Measurements from ENCODE around the gene KSR2. TPM values are rescaled to one million over a fixed set of nuclear protein-coding genes. Genes with fewer than 3 reads are reported as not detected.
"Not testable (repeated sequence)": the region's sequence is repeated elsewhere in the genome, so short reads cannot be mapped to it uniquely, and the experiment has no call there.

KSR2 gene
- total and polyA plus RNA-seq, 4 experiments from 2014 or later = 0.03 to 0.09 (median 0.06) TPM; not detected in 1

DNA sequence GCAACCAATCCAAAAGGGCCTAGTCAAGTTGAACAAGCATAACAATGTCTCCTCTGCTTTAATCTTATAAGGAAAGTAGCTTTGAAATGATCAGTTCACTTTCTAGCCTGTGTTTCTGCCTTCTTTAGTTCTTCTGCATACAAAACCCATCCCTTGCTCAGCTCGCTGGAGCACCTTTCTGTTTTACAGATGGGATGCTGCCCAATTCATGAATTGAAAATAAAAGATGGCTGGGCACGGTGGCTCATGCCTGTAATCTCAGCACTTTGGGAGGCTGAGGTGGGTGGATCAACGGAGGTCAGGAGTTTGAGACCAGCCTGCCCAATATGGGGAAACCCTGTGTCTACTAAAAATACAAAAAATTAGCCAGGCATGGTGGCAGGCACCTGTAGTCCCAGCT is 43.2 kb upstream of the KSR2 start:
- Histone ChIP-seq H3K36me3 (ENCODE audit: insufficient read depth, low read length) (no peaks in the 10 kb centered on the region), H3K4me1 (ENCODE audit: insufficient read depth, low read length) (peaks cover 8% of the 10 kb centered on the region), H3K27ac (ENCODE audit: low read depth, low read length) (no peak overlapping the region), H3K9me3 (ENCODE audit: control insufficient read depth in 1 of 2, low read length in 2 of 2) (no peaks in the 10 kb centered on the region), H3K4me3 (ENCODE audit: low read length in 2 of 2) (no peak overlapping the region), H3K27me3 (ENCODE audit: insufficient read depth, low read length) (no peaks in the 10 kb centered on the region)
- intact Hi-C loops (cut with micrococcal nuclease) = no loop called here
- Mint-ChIP-seq H3K4me1 (peaks cover 3 to 10% (median 6%) of the 10 kb centered on the region in 4 donors), H3K27me3 (peaks cover 0 to 4% of the 10 kb centered on the region in 2 donors), H3K27ac (no peak overlapping the region), H3K36me3 (peaks cover 0 to 5% of the 10 kb centered on the region in 2 donors), H3K9me3 (peaks cover 0 to 2% (median 0%) of the 10 kb centered on the region in 8 donors), H3K4me3 (no peak overlapping the region)
- POLR2A ChIA-PET (ENCODE audit: partially characterized antibody) = no interaction called here
- DNase-seq = no peak
- CTCF ChIA-PET (ENCODE audit: partially characterized antibody) = no interaction called here

DNA sequence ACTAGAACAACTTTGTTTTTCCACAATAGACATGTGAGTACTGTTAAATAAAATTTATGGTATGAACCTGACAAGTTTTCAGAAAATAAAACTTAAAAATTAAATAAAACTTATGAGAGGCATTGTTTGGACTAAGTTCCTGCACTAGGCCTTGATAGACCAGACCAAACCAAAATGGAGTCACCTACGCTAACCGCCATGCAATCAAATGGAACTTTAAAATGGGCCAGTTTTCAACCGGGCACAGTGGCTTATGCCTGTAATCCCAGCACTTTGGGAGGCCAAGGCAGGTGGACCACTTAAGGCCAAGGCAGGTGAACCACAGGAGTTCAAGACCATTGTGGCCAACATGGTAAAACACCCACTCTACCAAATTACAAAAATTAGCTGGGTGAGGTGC is 42.6 kb upstream of the KSR2 start:
- Histone ChIP-seq H3K4me3 (ENCODE audit: low read length in 2 of 2) (no peak overlapping the region), H3K36me3 (ENCODE audit: insufficient read depth, low read length) (no peaks in the 10 kb centered on the region), H3K27ac (ENCODE audit: low read depth, low read length) (no peak overlapping the region), H3K4me1 (ENCODE audit: insufficient read depth, low read length) (peaks cover 6% of the 10 kb centered on the region), H3K9me3 (ENCODE audit: control insufficient read depth in 1 of 2, low read length in 2 of 2) (no peaks in the 10 kb centered on the region), H3K27me3 (ENCODE audit: insufficient read depth, low read length) (no peaks in the 10 kb centered on the region)
- Mint-ChIP-seq H3K4me3 (no peak overlapping the region), H3K27ac (no peak overlapping the region), H3K27me3 (peaks cover 0 to 4% of the 10 kb centered on the region in 2 donors), H3K4me1 (peaks cover 1 to 5% (median 3%) of the 10 kb centered on the region in 4 donors), H3K9me3 (peaks cover 0 to under 1% (median 0%) of the 10 kb centered on the region in 8 donors), H3K36me3 (peaks cover 0 to under 1% of the 10 kb centered on the region in 2 donors)
- ChIA-PET CTCF (ENCODE audit: partially characterized antibody) (no interaction called here), POLR2A (ENCODE audit: partially characterized antibody) (no interaction called here)
- intact Hi-C loops (cut with micrococcal nuclease) = no loop called here
- DNase-seq = no peak

DNA sequence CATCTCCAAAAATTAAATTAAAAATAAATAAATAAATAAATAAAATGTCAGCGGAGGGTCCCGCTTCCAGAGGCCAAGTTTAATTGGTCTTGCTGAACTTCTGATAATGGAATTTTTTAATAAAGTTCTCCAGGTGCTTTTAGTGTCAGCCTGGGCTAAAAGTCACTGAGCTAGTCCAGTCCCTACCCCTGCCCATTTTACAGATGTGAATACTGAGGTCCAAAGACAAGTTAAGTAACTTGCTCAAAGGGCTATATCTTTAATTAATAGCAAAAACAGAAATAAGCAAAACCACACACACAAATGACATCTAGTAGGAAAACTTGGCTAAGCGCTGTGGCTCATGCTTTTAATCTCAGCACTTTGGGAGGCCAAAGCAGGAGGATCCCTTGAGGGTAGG is 42.1 kb upstream of the KSR2 start:
- CTCF ChIA-PET (ENCODE audit: partially characterized antibody) = no interaction called here
- Histone ChIP-seq H3K27me3 (ENCODE audit: insufficient read depth, low read length) (no peaks in the 10 kb centered on the region), H3K4me3 (ENCODE audit: low read length in 2 of 2) (no peak overlapping the region), H3K4me1 (ENCODE audit: insufficient read depth, low read length) (peaks cover under 1% of the 10 kb centered on the region), H3K9me3 (ENCODE audit: control insufficient read depth in 1 of 2, low read length in 2 of 2) (no peaks in the 10 kb centered on the region), H3K27ac (ENCODE audit: low read depth, low read length) (no peak overlapping the region), H3K36me3 (ENCODE audit: insufficient read depth, low read length) (no peaks in the 10 kb centered on the region)
- no peak overlapping the region for H3K4me3 Mint-ChIP-seq
- no peaks in the 10 kb centered on the region for H3K9me3 Mint-ChIP-seq
- no peak for DNase-seq
- H3K36me3 Mint-ChIP-seq = no peaks in the 10 kb centered on the region
- peaks cover 0 to under 1% (median 0%) of the 10 kb centered on the region in 4 donors for H3K4me1 Mint-ChIP-seq
- POLR2A ChIA-PET (ENCODE audit: partially characterized antibody) = no interaction called here
- peaks cover 0 to 4% of the 10 kb centered on the region in 2 donors for H3K27me3 Mint-ChIP-seq
- intact Hi-C loops (cut with micrococcal nuclease) = no loop called here
- no peak overlapping the region for H3K27ac Mint-ChIP-seq

DNA sequence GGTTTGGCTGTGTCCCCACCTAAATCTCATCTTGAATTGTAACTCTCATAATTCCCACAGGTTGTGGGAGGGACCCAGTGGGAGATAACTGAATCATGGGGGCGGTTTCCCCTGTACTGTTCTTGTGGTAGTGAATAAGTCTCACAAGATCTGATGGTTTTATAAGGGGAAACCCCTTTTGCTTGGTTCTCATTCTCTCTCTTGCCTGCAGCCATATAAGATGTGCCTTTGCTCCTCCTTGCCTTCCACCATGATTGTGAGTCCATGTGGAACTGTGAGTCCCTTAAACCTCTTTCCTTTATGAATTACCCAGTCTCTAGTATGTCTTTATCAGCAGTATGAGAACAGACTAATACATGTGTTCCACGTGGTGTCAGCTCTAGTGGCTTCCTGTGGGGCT is 31.0 kb upstream of the KSR2 start:
- H3K4me1 Mint-ChIP-seq; H3K36me3 ChIP-seq (ENCODE audit: insufficient read depth, low read length); H3K4me1 ChIP-seq (ENCODE audit: insufficient read depth, low read length); H3K9me3 Mint-ChIP-seq; H3K4me3 ChIP-seq (ENCODE audit: low read length in 2 of 2); intact Hi-C loops (cut with micrococcal nuclease); POLR2A ChIA-PET (ENCODE audit: partially characterized antibody); H3K36me3 Mint-ChIP-seq; CTCF ChIA-PET (ENCODE audit: partially characterized antibody); H3K27ac ChIP-seq (ENCODE audit: low read depth, low read length); H3K27ac Mint-ChIP-seq; H3K9me3 ChIP-seq (ENCODE audit: control insufficient read depth in 1 of 2, low read length in 2 of 2); DNase-seq; H3K4me3 Mint-ChIP-seq; H3K27me3 Mint-ChIP-seq; H3K27me3 ChIP-seq (ENCODE audit: insufficient read depth, low read length): not testable (repeated sequence)

DNA sequence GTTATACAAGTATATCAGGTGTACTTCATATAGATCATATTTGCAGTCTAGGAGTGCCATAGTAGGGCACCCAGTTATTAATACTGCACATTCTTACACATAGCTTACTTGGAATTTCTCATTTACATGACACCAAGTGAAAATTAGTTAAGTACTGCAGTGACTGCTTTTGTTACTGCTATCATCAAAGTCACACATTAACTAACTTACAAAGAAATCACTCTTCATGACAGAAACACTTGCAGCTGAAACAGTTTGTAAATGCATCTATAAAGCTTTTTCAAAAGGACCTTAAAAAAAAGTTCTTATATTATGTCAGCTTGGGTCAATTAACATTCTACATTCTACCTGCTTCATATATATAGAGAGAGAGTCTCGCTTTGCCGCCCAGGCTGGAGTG is 29.9 kb upstream of the KSR2 start:
- Mint-ChIP-seq H3K27ac (no peak overlapping the region), H3K36me3 (no peaks in the 10 kb centered on the region), H3K27me3 (peaks cover 1 to 7% of the 10 kb centered on the region in 2 donors), H3K4me3 (no peak overlapping the region), H3K9me3 (peaks cover 0 to 8% (median 6%) of the 10 kb centered on the region in 8 donors), H3K4me1 (no peaks in the 10 kb centered on the region)
- POLR2A ChIA-PET (ENCODE audit: partially characterized antibody) = no interaction called here
- intact Hi-C loops (cut with micrococcal nuclease) = no loop called here
- no peaks in the 10 kb centered on the region for H3K36me3 ChIP-seq (ENCODE audit: insufficient read depth, low read length)
- CTCF ChIA-PET (ENCODE audit: partially characterized antibody) = no interaction called here
- H3K9me3 ChIP-seq (ENCODE audit: control insufficient read depth in 1 of 2, low read length in 2 of 2) = no peaks in the 10 kb centered on the region
- H3K27ac ChIP-seq (ENCODE audit: low read depth, low read length) = no peak overlapping the region
- no peak for DNase-seq
- H3K27me3 ChIP-seq (ENCODE audit: insufficient read depth, low read length) = no peaks in the 10 kb centered on the region
- no peaks in the 10 kb centered on the region for H3K4me1 ChIP-seq (ENCODE audit: insufficient read depth, low read length)
- H3K4me3 ChIP-seq (ENCODE audit: low read length in 2 of 2) = no peak overlapping the region

DNA sequence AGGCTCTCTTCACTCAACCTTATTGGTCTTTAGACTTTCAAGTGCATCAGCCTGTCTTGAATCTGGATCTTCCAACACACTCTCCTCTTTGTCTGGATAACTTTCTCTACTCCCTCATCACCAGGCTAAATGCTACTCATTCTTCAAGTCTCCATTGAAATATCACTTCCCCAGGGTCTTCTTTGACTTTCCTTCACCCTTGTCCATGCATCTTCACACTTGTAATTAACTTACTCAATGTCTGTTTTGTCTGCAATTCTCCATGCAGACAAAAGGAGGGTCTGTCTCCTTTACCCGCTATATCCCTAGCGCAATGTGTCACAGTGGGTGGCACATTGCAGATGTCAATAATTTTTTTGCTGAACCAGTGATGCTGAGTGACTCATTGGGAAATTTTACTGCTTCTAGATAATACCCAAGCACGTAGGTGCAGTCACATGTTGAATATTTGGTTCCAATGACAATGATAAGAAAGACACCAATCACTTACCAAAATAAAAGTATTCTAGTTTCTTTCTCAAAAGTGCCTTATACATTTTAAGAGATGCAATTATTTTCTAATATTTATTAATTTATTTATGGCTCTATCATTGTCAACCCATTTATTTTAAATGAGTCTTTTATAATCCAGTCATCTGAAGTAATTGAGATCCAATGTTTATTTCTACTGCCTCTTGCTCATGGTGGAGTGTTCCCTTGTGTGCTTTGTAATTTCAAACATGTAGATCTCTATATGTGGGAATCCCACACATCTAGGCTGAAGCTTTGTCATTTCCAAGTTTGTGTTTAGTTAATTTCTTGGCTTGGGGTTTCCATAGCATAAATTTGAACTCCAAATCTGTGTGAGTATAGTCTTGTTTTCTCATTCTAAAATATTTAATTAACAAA is 26.0 kb upstream of the KSR2 start:
- intact Hi-C loops (cut with micrococcal nuclease) = no loop called here
- H3K36me3 ChIP-seq (ENCODE audit: insufficient read depth, low read length) = no peaks in the 10 kb centered on the region
- POLR2A ChIA-PET (ENCODE audit: partially characterized antibody) = no interaction called here
- Mint-ChIP-seq H3K9me3 (peaks cover 0 to 8% (median 6%) of the 10 kb centered on the region in 8 donors), H3K36me3 (no peaks in the 10 kb centered on the region), H3K27me3 (peaks cover 5 to 10% of the 10 kb centered on the region in 2 donors), H3K4me1 (no peaks in the 10 kb centered on the region), H3K4me3 (no peak overlapping the region), H3K27ac (no peak overlapping the region)
- H3K4me3 ChIP-seq (ENCODE audit: low read length in 2 of 2) = no peak overlapping the region
- H3K4me1 ChIP-seq (ENCODE audit: insufficient read depth, low read length) = no peaks in the 10 kb centered on the region
- no peaks in the 10 kb centered on the region for H3K27me3 ChIP-seq (ENCODE audit: insufficient read depth, low read length)
- CTCF ChIA-PET (ENCODE audit: partially characterized antibody) = no interaction called here
- DNase-seq = no peak
- H3K9me3 ChIP-seq (ENCODE audit: control insufficient read depth in 1 of 2, low read length in 2 of 2) = no peaks in the 10 kb centered on the region
- no peak overlapping the region for H3K27ac ChIP-seq (ENCODE audit: low read depth, low read length)

DNA sequence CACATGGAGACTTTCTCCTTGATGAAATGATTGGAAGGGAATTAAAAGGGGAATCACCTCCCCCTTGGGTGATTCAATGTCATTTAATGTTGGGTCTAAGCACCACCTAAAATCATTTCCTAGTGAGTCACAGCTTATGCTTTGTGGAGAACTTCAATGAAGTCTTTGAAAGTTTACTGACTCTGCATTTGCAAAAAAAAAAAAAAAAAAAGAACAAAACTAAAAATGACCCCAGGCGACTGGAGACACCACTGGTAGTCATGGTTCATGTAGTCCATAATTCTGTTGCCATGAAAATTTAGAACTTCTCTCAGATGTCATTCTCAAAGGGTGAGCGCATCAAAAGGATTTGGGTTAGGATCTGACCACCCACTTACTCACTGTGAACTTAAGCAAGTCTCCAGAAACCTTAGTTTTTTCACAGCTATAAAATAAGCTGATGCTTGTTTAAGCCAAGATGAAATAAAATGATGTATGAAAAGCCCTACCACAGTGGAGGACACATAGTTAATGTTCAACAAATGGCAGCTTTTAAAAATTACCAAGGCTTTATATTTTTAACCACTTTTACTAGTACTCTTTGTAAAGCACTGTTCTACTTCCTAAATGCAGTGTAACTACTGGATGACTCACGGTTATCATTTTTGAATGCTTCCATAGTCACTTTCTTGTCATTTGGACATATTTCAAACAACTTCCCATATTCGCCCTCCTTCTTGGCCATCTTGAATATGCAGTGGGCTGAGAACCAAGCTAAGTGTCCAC is 18.1 kb upstream of the KSR2 start:
- Histone ChIP-seq H3K9me3 (ENCODE audit: control insufficient read depth in 1 of 2, low read length in 2 of 2) (no peaks in the 10 kb centered on the region), H3K4me1 (ENCODE audit: insufficient read depth, low read length) (no peaks in the 10 kb centered on the region), H3K27ac (ENCODE audit: low read depth, low read length) (no peak overlapping the region), H3K4me3 (ENCODE audit: low read length in 2 of 2) (no peak overlapping the region), H3K36me3 (ENCODE audit: insufficient read depth, low read length) (no peaks in the 10 kb centered on the region), H3K27me3 (ENCODE audit: insufficient read depth, low read length) (peaks cover 4% of the 10 kb centered on the region)
- no peak for DNase-seq
- Mint-ChIP-seq H3K36me3 (no peaks in the 10 kb centered on the region), H3K27me3 (peaks cover 7 to 10% of the 10 kb centered on the region in 2 donors), H3K4me3 (no peak overlapping the region), H3K4me1 (no peaks in the 10 kb centered on the region), H3K27ac (no peak overlapping the region), H3K9me3 (peaks cover 0 to 7% (median 5%) of the 10 kb centered on the region in 8 donors)
- ChIA-PET POLR2A (ENCODE audit: partially characterized antibody) (no interaction called here), CTCF (ENCODE audit: partially characterized antibody) (no interaction called here)
- intact Hi-C loops (cut with micrococcal nuclease) = no loop called here

Measured in CD4-positive, alpha-beta memory T cell (primary cell).